Measurements from ENCODE around the gene PAQR4.
"Not testable (repeated sequence)": the region's sequence is repeated elsewhere in the genome, so short reads cannot be mapped to it uniquely, and the experiment has no call there.

Gene PAQR4

DNA sequence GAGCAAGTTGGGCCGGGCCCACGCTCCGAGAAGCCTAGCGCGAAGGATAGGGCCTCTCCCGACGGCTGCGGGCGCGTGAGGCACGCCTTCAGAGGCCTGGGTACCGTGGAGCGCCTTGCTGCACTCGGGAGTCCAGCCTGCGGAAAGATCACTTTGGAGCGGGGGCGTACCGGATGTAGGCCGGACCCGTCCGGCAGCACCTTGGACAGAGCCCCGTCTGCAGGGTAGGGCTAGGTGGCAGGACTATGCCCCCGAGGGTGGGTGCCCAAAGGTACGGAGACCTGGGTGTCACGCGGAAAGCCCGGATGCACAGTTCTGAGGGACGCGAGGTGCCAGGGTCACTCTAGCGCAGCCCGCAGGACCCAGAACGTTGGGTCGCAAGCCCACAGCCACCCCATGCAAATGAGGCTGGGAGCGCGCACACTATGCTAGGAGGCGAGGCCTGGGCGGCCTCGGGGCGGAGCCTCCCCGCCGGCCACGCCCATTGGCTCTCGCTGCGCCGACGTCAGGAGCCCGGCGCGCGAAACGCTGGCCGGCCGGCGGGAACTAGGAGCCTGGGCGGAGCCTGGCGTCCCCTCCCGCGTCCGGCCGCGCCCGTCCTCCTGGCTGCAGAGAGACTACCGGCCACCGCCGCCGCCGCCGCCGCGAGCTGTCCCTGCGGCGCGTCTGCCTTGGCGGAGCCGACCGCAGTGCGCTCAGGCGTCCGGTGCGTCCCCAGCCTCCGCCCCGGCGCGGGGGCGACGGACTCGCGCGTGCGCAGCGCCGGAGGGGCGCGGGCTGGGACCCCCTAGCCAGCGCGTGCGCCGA, at the start of gene PAQR4:
PAQR4 (plus strand) TSS at position 611 of the 807 bp plus-strand sequence. CDS start 327 bp downstream, outside the sequence.
- DNase-seq, result peak; percentile 93
- in situ Hi-C loops (cut with MboI; ENCODE audit: low pct_unique_long_range_greater_than_20kb, low sequenced_read_pairs), result no loop called here

DNA sequence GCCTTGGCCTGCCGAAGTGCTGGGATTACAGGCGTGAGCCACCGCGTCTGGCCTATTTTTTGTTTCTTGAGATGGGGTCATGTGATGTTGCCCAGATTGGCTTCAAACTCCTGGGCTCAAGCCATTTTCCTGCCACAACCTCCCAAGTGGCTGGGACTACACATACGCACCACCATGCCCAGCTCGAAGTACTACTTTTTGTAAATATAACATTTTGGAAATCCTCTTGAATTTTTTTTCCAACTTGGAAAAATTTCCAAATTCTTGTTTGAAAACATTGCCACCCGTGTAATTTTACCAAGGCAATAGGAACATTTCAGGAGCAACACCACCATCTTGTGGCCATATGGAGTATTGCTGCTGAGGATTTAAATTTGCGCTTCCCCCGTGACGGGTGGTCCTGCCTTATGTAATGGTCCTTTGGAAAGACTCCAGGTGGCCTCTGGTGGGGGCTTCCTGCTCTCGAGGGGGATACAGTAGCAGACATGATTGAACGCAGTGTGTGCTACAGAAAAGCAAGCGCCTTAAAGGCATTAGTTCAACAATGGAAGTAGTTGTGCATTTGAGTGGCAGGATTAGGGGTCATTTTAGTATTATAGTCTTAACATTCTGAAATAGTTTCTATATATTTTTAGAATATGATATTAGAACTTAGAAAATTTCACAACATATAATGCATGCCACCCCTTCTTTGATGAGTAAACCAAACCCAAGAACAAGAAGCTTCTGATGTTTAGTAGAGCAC, 49.5 kb upstream of the PAQR4 start:
- DNase-seq, result peak; percentile 86
- in situ Hi-C loops (cut with MboI; ENCODE audit: low pct_unique_long_range_greater_than_20kb, low sequenced_read_pairs), result no loop called here

DNA sequence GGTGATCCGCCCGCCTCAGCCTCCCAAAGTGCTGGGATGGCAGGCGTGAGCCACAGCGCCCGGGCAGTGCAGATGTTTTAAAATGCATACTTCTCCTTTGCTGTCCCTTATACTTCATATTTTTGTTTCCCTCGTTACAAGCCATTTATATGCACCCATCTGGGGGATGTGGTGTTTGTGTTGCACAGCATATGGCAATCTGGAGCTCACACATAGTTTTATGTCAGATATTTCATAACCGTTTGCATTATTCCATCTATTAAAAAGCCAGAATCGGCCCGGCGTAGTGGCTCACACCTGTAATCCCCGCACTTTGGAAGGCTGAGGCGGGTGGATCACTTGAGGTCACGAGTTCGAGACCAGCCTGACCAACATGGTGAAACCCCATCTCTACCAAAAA, 45.7 kb upstream of the PAQR4 start:
- no peak for DNase-seq
- in situ Hi-C loops (cut with MboI; ENCODE audit: low pct_unique_long_range_greater_than_20kb, low sequenced_read_pairs), result no loop called here

DNA sequence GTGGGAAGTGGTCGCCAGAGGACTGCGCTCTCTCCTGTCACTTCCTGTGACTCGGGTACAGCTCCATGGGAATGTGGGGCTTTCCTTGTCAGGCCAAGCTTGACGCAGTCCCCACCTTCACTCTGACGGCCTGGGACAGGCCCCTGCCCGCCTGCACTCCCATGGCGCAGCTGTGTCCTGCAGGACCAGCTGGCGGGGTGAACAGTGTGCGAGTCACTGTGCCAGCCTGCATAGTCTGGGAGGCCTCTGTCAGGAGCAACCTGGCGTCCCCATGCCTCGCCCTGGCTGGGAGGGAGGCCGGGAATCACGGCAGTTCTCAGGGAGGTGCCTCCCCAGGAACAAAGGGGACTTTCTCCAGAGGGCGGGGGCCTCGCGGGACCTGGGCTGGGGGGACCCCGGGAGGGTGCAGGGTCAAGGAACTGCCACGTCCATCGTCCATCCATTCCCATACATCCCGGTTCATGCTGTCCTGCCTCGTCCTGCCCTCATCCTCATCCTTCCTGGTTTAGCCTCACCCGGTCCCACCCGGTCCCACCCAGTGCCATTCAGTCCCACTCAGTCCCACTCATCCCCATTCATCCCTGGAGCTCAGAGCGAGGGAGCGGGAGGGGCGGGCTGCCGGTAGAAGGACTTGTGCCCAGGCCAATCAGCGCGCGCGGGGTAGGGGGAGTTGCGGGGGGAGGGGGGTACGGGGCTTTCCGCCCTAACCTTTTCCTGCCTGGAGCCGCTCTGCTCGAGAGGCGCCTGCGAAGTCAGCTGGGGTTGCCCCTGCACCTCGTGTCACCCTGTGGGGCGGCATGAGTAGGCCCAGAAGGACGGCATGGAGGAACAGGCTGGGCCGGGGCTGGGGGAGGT, 44.0 kb upstream of the PAQR4 start:
- DNase-seq, result no peak
- in situ Hi-C loops (cut with MboI; ENCODE audit: low pct_unique_long_range_greater_than_20kb, low sequenced_read_pairs), result no loop called here

DNA sequence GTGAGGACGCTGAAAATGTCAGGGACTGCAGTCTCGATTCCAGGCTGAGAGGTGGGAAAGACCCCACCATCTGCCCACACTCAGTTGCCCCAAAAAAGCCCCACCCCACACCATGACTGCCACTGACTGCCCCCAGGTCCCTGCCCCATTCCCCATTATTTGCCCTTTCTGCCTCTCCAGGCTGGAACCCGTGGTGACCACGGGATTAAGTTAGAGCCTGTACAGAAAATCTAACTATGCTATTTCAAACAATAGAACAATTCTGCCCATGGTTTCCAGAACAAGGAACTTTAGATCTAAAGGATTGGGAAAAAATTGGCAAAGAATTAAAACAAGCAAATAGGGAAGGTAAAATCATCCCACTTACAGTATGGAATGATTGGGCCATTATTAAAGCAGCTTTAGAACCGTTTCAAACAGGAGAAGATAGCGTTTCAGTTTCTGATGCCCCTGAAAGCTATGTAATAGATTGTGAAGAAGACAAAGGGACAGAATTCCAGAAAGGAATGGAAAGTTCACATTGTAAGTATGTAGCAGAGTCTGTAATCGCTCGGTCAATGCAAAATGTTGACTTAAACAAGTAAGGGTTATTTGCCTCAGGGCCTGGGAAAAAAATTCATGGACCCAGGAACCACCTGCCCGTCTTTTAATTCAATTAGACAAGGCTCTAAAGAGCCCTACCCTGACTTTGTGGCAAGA, 43.0 kb upstream of the PAQR4 start:
- in situ Hi-C loops (cut with MboI; ENCODE audit: low pct_unique_long_range_greater_than_20kb, low sequenced_read_pairs), result no loop called here
- DNase-seq, result no peak

DNA sequence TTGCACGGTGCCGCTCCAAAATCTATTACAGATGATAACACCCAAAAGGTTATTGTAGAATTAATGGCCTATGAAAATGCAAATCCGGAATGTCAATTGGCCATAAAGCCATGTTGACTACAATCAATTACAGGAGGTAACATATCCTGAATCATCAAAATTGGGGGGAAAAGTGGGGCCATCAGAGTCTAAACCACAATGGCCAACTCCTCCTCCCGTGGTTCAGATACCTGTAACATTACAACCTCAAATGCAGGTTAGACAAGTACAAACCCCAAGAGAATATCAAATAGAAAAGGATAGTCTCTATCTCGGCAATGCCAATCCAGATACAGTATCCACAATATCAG, 42.5 kb upstream of the PAQR4 start:
- in situ Hi-C loops (cut with MboI; ENCODE audit: low pct_unique_long_range_greater_than_20kb, low sequenced_read_pairs), result no loop called here
- no peak for DNase-seq

DNA sequence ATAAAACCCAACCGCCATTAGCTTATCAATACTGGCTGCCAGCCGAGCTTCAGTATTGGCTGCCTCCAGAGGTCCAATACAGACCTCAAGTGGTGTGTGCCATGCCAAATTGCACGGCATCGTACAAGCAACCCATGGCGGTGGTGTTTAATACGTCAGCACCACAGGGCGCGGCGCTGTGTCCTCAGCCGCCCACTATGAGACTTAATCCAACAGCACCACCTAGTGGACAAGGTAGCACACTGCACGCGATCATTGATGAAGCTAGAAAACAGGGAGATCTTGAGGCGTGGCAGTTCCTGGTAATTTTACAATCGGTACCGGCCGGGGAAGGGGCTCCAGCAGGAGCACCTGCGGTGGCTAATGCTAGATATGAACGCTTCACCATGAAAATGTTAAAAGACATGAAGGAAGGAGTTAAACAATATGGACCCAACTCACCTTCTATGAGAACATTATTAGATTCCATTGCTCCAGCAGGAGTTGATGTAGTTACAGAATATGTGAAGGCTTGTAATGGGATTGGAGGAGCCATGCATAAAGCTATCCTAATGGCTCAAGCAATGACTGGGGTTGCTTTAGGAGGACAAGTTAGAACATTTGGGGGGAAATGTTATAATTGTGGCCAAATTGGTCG, 42.0 kb upstream of the PAQR4 start:
- in situ Hi-C loops (cut with MboI; ENCODE audit: low pct_unique_long_range_greater_than_20kb, low sequenced_read_pairs), result no loop called here
- DNase-seq, result peak; percentile 93

DNA sequence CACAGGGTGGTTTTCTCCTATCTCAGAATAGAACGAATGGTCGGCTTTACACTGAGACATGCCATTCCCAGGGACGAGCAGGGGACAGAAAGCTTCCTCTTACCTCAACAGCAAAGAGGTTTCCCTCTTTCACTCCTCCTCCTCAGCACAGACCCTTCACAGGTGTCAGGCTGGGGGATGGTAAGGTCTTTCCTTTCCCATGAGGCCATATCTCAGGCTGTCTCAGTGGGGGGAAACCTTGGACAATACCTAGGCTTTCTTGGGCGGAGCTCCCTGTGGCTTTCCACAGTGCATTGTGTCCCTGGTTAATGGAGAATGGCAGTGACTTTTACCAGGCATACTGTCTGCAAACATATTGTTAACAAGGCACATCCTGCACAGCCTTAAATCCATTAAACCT, 41.0 kb upstream of the PAQR4 start:
- in situ Hi-C loops (cut with MboI; ENCODE audit: low pct_unique_long_range_greater_than_20kb, low sequenced_read_pairs); DNase-seq: not testable (repeated sequence)

DNA sequence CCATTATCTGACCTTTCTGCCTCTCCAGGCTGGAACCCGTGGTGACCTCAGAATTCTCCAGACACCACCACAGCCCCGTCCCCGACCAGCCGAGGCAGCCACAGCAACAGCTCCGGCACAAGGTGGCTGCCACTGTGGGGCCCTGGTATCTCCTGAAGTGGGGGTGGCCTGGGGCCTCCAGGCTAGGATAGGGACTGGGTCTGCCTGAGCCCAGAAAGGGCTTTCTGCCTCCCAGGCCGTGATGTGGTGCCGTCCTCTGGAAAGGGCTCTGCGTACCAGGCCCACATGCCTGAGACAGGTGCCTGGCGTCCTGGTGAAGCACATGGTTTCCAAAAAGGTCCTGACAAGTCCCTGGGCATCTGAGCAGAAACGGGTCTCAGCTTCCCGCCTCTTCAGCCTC, 40.4 kb upstream of the PAQR4 start:
- in situ Hi-C loops (cut with MboI; ENCODE audit: low pct_unique_long_range_greater_than_20kb, low sequenced_read_pairs), result no loop called here
- DNase-seq, result no peak

DNA sequence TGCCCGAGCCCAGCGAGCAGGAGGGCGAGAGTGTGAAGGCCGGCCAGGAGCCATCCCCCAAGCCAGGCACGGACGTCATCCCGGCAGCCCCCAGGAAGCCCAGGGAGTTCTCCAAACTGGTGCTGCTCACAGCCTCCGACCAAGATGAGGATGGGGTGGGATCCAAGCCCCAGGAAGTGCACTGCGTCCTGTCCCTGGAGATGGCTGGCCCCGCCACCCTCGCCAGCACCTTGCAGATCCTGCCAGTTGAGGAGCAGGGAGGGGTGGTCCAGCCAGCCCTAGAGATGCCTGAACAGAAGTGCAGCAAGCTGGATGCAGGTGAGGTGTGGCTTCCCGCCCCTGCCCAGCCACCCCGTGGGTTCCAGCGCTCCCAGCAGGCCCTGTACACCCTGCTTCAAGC, 39.5 kb upstream of the PAQR4 start:
- in situ Hi-C loops (cut with MboI; ENCODE audit: low pct_unique_long_range_greater_than_20kb, low sequenced_read_pairs), result no loop called here
- no peak for DNase-seq

DNA sequence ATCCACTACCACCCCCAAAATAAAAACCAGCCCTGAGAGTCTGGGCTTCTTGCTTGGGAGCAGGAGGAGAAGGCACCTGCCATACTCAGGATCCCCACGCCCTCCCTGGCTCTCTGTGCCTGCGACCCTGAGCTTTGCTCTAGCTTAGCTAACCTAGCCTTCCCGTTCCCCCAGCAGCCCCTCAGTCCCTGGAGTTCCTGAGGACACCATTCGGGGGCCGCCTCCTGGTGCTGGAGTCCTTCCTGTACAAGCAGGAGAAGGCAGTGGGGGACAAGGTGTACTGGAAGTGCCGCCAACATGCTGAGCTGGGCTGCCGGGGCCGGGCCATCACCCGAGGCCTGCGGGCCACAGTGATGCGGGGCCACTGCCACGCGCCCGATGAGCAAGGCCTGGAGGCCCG, 38.9 kb upstream of the PAQR4 start:
- DNase-seq, result no peak
- in situ Hi-C loops (cut with MboI; ENCODE audit: low pct_unique_long_range_greater_than_20kb, low sequenced_read_pairs), result no loop called here

DNA sequence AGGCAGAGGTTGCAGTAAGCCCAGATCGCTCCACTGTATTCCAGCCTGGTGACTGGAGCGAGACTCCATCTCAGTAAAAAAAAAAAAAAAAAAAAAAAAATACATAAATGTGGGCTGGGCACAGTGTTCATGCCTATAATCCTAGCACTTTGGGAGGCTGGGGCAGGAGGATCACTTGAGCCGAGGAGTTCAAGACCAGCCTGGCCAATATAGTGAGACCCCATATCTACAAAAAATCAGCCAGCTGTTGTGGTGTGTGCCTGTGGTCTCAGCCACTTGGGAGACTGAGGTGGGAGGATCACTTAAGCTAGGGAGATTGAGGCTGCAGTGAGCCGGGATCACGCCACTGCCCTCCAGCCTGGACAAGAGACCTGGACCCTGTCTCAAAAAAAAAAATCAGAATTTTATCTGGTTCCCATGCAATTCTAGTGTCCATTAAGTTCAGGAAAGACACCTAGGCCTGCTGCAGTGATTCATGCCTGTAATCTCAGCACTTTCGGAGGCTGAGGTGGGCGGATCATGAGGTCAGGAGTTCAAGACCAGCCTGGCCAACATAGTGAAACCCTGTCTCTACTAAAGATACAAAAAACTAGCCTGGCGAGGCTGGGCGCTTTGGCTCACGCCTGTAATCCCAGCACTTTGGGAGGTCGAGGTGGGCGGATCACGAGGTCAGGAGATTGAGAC, 37.8 kb upstream of the PAQR4 start:
- DNase-seq; in situ Hi-C loops (cut with MboI; ENCODE audit: low pct_unique_long_range_greater_than_20kb, low sequenced_read_pairs): not testable (repeated sequence)

DNA sequence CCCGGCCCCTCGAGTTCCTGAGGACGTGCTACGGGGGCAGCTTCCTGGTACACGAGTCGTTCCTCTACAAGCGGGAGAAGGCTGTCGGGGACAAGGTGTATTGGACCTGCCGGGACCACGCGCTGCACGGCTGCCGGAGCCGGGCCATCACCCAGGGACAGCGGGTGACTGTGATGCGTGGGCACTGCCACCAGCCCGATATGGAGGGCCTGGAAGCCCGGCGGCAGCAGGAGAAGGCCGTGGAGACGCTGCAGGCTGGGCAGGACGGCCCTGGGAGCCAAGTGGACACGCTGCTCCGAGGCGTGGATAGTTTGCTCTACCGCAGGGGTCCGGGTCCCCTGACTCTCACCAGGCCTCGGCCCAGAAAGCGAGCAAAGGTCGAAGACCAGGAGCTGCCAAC, 36.0 kb upstream of the PAQR4 start:
- in situ Hi-C loops (cut with MboI; ENCODE audit: low pct_unique_long_range_greater_than_20kb, low sequenced_read_pairs), result no loop called here
- no peak for DNase-seq

DNA sequence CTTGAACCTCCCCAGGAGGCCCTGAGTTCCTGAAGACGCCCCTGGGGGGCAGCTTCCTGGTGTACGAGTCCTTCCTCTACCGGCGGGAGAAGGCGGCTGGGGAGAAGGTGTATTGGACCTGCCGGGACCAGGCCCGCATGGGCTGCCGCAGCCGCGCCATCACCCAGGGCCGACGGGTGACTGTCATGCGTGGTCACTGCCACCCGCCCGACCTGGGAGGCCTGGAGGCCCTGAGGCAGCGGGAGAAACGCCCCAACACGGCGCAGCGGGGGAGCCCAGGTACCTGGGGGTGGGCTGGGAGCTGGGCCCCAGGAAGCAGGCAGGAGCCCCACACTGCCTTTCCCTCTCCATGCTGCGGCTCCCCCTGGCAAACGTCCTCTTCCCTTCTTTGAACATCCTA, 35.4 kb upstream of the PAQR4 start:
- DNase-seq, result no peak
- in situ Hi-C loops (cut with MboI; ENCODE audit: low pct_unique_long_range_greater_than_20kb, low sequenced_read_pairs), result no loop called here

DNA sequence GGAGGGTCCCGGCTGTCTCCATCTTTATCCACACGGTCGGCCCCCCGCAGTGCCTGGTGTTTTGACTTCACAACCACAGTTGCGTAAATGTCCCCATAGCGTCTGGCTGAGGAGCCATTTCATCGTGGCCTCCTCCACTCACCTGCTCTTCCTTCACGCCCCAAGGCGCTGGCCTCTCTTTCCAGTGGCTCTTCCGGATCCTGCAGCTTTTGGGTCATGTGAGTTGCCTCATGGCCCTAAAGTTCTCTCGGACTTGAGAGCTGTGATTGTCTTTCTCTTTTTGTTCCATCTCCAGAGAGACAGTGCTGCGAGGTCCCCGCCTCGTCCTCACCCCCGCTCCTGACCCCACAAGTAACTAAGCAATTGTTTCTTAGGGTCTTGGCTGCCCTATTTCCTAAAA, 34.7 kb upstream of the PAQR4 start:
- DNase-seq, result no peak
- in situ Hi-C loops (cut with MboI; ENCODE audit: low pct_unique_long_range_greater_than_20kb, low sequenced_read_pairs), result no loop called here

DNA sequence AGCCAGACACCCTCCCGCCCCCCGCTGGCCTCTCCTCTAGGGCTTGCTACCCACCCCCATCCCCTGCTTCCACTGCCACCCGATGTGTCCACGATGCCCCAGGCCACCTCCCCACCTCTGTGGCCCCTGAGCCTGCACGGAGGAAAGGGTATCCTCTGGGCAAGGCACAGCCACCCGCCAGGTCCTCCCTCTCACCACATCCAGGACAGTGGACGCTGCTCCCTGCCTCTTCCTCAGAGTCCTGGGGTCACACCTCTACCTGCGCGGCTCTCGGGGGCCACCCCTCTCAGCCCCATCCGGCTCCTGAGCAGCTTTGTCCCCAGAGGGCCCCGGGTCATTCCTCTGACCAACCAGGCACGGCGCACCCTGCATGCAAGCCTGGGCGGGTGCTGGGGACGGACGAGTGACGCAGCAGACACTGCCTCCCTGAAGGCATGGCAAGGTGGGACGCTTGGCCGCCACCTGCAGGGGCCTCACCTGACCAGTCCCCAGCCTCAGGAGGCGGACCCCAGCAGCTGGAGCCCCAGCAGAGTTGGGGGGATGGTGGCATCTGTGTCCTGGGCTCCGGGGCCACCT, 32.6 kb upstream of the PAQR4 start:
- in situ Hi-C loops (cut with MboI; ENCODE audit: low pct_unique_long_range_greater_than_20kb, low sequenced_read_pairs), result no loop called here

DNA sequence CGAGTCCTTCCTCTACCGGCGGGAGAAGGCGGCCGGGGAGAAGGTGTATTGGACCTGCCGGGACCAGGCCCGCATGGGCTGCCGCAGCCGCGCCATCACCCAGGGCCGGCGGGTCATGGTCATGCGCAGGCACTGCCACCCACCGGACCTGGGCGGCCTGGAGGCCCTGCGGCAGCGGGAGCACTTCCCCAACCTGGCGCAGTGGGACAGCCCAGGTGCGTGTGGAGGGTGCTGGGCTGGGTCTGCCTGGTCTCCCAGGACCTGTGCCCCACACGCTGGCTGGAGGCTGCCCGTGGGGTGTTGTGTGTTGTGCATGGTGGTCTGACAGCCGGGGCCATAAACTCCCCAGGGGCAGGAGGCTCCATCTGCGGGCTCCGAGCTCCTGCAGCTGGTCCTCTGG, 32.0 kb upstream of the PAQR4 start:
- in situ Hi-C loops (cut with MboI; ENCODE audit: low pct_unique_long_range_greater_than_20kb, low sequenced_read_pairs), result no loop called here
- DNase-seq, result no peak

More for the DNA sequence above, 32.6 kb upstream of the PAQR4 start:
- DNase-seq, result no peak

DNA sequence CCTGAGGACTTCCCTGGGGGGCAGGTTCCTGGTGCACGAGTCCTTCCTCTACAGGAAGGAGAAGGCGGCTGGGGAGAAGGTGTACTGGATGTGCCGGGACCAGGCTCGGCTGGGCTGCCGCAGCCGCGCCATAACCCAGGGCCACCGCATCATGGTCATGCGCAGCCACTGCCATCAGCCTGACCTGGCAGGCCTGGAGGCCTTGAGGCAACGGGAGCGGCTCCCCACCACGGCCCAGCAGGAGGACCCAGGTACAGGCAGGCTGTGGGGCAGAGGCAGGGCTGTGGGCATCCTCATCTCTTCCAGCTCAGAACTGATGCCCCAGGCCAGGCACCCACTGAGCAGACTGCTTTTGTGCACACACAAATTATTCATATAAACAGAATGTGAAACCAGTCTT, 30.9 kb upstream of the PAQR4 start:
- in situ Hi-C loops (cut with MboI; ENCODE audit: low pct_unique_long_range_greater_than_20kb, low sequenced_read_pairs), result no loop called here

More for the DNA sequence above, 30.9 kb upstream of the PAQR4 start:
- DNase-seq, result no peak
